Ishikawa (cell line): ENCODE measurements around the gene NPAS4.

ENCODE experiments used
- CEBPB ChIP-seq: IDR thresholded peaks from 2 replicates; pipeline ENCODE4 v1.6.1; 2012
- CREB1 ChIP-seq: IDR thresholded peaks from 2 replicates; pipeline ENCODE4 v1.6.1; 2012; ENCODE audit warnings: low read depth
- EGR1 ChIP-seq: IDR thresholded peaks from 2 replicates; pipeline ENCODE4 v1.6.1; 2012
- EP300 ChIP-seq: IDR thresholded peaks from 2 replicates; pipeline ENCODE4 v1.6.1; 2012; ENCODE audit warnings: borderline replicate concordance
- FOXM1 ChIP-seq: IDR thresholded peaks from 2 replicates; pipeline ENCODE4 v1.6.1; 2012; ENCODE audit warnings: low read depth, borderline replicate concordance
- MAX ChIP-seq: IDR thresholded peaks from 2 replicates; pipeline ENCODE4 v1.6.1; 2012
- RAD21 ChIP-seq: IDR thresholded peaks from 2 replicates; pipeline ENCODE4 v1.6.1; 2012; ENCODE audit warnings: low read depth
- TAF1 ChIP-seq: IDR thresholded peaks from 2 replicates; pipeline ENCODE4 v1.6.1; 2012; ENCODE audit warnings: low read depth, mild to moderate bottlenecking
- TCF12 ChIP-seq: IDR thresholded peaks from 2 replicates; pipeline ENCODE4 v1.6.1; 2012; ENCODE audit warnings: low read depth
- TEAD4 ChIP-seq: IDR thresholded peaks from 2 replicates; pipeline ENCODE4 v1.6.1; 2012
- YY1 ChIP-seq: IDR thresholded peaks from 2 replicates; pipeline ENCODE4 v1.6.1; 2012; ENCODE audit warnings: low read depth
- TF ChIP-seq, protein P1 (sequence below): IDR thresholded peaks from 2 replicates; pipeline ENCODE4 v1.6.1; 2012; ENCODE audit warnings: low read depth, mild to moderate bottlenecking
- TF ChIP-seq, protein P2 (sequence below): IDR thresholded peaks from 2 replicates; pipeline ENCODE4 v1.6.1; 2012

DNA sequence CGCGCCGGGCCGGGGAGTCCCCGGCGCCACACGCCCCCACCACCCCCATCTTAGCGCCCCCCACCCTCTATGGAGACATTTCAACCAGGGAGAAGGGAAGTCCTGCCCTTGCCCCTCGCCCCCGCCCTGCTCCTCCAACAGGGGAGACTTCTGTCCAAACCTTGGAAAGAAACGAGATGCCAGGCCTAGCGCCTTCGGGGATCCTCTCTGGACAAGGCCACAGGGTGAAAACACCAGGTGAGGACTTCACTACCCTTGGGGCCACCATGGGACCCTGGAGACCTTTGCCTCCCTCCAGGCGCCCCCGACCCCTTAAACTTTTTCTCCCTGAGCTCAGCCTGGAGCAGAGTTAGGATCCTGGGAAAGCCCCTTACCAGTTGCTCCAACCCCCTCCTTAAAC is 11.6 kb upstream of the NPAS4 start:
- no peak for TF ChIP-seq RAD21
- TF ChIP-seq CREB1: no peak
- TF ChIP-seq EP300: no peak
- no peak for TF ChIP-seq CEBPB
- no peak for TF ChIP-seq TAF1
- TF ChIP-seq FOXM1: no peak
- no peak for TF ChIP-seq EGR1
- no peak for TF ChIP-seq TCF12
- TF ChIP-seq YY1: no peak
- no peak for TF ChIP-seq TEAD4
- TF ChIP-seq, protein P1, sequence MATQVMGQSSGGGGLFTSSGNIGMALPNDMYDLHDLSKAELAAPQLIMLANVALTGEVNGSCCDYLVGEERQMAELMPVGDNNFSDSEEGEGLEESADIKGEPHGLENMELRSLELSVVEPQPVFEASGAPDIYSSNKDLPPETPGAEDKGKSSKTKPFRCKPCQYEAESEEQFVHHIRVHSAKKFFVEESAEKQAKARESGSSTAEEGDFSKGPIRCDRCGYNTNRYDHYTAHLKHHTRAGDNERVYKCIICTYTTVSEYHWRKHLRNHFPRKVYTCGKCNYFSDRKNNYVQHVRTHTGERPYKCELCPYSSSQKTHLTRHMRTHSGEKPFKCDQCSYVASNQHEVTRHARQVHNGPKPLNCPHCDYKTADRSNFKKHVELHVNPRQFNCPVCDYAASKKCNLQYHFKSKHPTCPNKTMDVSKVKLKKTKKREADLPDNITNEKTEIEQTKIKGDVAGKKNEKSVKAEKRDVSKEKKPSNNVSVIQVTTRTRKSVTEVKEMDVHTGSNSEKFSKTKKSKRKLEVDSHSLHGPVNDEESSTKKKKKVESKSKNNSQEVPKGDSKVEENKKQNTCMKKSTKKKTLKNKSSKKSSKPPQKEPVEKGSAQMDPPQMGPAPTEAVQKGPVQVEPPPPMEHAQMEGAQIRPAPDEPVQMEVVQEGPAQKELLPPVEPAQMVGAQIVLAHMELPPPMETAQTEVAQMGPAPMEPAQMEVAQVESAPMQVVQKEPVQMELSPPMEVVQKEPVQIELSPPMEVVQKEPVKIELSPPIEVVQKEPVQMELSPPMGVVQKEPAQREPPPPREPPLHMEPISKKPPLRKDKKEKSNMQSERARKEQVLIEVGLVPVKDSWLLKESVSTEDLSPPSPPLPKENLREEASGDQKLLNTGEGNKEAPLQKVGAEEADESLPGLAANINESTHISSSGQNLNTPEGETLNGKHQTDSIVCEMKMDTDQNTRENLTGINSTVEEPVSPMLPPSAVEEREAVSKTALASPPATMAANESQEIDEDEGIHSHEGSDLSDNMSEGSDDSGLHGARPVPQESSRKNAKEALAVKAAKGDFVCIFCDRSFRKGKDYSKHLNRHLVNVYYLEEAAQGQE: no peak
- TF ChIP-seq, protein P2, sequence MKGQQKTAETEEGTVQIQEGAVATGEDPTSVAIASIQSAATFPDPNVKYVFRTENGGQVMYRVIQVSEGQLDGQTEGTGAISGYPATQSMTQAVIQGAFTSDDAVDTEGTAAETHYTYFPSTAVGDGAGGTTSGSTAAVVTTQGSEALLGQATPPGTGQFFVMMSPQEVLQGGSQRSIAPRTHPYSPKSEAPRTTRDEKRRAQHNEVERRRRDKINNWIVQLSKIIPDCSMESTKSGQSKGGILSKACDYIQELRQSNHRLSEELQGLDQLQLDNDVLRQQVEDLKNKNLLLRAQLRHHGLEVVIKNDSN: no peak
- no peak for TF ChIP-seq MAX
